ENCODE results near the gene CDK14.
A peak's percentile ranks its signal among the peaks of the same experiment; 100 is the strongest.

CDK14 gene

DNA sequence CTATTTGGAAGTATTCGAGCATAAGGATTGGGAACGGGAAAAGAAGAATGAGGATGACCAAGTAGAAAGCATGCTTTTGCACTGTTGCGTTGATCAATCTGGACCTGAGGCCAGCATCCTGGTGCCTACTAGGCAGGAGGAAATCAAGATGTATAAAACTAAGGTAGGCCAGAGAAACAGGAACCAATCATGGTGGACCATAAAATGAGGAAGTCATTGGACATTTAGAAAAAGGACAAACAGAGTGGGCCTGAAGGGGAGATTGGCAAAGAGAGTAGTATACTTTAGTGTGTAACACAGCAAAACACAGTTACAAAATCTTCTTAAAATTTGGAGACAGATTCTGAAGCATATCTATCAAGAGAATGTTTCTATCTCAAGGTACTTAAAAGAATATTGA lies 497.1 kb downstream of the CDK14 start:
- DNase-seq (ENCODE audit: low read depth), result no peak

DNA sequence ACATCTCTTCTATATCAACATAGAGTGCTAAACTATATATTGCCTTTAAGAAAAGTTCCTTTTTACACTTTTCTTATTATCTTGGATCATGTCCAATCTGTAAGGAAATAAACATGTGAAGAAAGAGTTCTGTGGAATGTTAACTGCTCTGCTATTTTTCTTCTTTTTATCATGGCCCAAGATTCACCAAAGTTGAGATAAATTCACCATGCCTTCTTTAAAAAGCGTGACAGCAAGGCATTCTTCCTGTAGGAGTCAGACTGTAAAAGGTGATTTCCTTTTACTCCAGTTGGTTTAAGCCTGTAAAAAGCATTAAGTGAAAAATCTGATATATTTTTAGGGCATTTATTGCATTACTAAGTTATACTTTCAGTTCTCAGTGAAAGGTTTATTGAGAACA lies 502.4 kb downstream of the CDK14 start:
- peak; percentile 83 for DNase-seq (ENCODE audit: low read depth)

DNA sequence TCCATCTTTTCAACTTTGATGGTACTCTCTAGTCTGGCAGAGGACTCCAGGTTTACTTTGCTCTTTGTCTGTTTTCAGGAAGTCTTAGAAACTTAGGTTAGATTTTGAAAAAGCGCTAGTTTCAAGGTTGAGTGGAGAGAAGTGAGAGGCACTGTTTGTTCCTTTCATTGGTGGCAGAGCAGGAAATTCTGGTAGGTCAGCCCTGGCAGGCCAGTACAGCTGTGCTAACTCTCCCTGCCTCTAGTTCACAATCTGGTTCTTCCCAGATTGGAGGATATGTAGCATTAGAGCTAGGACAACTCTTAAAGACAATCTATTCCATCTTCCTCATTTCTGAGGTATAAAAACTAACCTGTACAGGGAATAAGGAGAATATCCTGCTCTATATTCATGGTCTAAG lies 507.2 kb downstream of the CDK14 start:
- no peak for DNase-seq (ENCODE audit: low read depth)

DNA sequence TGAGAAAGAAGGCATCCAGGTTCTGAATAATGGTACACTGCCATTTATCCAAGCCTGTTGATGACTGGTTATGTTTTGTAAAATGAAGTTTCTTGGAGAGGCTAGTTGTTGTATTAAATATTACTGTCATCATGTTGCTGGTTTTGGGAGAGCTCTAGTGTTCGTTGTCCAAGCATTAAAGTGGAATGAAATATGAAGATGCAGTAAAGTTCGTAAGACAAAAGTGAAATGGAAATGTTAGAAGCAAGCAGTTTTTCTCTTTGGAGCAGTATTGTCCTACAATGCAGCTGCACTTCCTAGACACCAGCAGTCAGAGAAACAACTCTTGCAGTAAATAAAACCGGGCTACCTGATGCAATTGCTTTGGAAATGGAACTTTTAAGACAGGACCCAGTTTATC lies 511.3 kb downstream of the CDK14 start:
- no peak for DNase-seq (ENCODE audit: low read depth)

DNA sequence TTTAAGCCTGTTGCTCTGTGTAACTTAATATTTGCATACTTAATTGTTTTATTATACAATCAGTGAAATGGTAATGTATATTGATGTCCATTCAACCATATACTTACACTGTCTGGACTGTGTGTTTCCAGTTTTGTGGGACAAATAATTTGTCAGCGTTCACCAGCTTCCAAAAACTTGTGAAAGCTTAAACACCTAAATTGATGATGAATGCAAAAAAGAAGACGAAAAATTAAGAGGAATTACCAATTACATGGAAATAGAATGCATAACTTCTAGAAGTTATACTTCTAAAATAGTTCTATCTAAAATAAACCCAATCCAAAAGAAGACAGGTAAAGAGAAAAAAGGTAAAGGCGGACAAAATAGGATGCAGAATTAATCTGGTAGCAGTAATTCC lies 513.1 kb downstream of the CDK14 start:
- no peak for DNase-seq (ENCODE audit: low read depth)

DNA sequence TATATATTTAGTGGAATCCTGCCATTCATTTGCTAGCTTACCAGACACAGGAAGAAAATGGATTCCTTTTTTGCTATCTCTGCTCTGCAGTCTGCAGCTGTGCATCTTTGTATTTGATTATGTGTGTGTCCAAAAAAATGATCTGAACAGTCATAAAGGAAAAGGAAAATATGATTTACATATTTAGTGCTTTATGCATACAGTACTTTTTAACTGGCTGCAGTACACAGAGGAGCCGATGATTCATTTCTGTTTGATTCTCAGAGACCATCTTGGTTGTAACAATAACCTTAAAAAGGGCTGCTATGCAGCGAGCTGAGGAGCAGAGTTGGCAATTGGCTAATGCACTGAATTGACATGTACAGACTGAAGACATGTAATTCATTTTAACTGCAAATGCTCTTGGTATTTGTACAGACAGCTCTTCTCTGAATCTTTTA lies 516.8 kb downstream of the CDK14 start:
- DNase-seq (ENCODE audit: low read depth), result peak; percentile 30

DNA sequence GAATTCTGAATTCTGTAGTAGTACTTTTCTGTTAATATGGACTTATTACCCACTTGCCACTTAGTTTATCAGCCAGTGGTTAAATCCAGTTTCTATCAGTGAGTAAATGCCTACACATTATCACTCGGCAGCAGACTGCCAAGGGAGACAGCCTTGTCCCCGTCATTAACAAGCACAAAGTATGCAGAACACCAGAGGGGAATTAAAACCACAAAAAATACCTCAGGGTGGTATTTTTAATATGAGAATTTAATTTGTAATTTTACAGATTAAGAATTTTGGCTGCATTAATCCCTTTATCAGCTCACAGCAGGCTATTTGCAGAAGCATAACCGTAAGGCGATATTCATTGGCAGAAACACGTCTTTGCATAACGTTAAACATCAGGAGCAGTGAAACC lies 518.1 kb downstream of the CDK14 start:
- no peak for DNase-seq (ENCODE audit: low read depth)

DNA sequence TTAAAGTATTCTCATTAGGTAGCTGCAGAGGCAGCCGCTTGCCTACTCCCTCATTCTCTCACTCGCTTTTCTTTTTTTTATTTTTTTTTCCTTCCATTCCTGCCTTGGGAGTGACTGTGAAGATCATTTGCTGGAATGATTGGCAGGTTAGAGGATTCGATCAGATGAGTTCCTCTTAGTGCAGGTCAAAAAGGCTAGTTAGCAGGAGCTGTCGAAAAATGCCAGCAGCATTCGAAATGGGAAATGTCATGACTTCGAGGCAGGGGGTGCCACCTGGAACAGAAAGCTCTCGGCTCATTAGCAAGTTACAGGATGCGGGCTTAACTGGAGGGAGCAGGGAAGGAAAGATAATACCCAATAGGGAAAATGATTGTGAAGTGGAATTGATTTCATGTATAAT lies 530.6 kb downstream of the CDK14 start:
- DNase-seq (ENCODE audit: low read depth), result no peak

DNA sequence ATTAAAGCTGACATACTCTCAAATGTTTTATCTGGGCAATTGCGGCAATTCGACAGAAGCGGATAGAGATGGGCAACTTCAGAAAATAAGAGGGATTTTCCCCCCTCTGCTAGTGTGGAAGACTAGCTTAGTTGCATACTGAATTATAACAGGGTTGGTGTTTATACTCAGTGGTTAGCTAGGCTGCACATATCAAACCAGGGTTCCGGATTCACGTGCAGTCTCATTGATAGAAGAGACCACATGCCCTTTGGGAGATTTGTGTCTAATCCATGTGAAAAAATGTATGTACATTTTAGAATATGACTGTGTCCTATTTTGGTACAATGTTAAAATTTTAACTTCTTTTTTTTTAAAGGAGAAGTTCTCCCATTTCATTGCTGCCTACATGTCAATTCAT lies 531.2 kb downstream of the CDK14 start:
- DNase-seq (ENCODE audit: low read depth), result no peak

DNA sequence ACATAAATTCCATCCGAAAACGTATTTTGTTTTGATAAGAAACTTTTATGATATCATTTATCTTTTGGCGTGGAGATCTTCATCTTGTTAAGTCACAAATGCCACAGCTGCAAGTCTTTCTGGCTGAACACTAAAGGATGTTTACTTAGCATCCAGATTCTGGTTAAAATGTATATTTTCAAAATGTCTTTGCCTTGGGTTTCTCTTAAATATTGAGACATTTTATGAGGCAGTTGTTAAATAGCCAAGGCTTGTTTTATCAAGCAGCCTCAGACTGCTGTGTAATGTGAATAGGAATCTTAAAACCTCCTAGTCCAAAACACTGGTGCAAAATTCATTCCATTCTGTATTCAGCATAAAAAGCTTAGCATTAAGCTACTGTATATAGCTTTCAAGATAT lies 531.8 kb downstream of the CDK14 start:
- DNase-seq (ENCODE audit: low read depth), result no peak

DNA sequence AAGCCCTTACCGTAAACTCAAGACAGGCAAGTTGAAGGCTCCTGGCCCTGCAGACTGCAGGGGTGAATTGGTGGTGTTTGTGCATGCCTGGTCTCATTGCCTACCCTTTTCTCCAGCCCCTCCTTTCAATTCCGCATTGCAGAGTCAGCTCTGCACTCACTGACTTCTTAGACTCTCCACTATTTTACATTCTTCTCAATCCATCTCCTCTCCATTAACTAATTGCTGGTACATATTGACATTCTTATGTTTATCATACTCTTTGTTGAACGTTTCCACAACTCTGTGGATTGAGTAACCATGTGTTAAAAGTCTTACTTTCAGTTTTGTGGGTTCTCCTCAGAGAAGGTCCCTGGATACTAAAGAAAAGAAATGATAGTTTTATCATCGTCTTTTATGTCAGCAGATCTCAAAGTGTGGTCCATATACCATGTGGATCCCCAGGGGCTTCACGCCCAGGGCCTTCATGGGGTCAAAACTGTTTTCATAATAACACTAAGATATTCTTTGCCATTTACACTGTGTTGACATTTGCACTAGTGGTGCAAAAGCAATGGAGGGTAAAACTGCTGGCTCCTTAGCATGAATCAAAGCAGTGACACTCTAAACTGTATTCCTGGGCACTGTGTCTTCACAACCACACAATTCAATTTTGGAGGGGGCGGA lies 532.7 kb downstream of the CDK14 start:
- peak; percentile 23 for DNase-seq (ENCODE audit: low read depth)

DNA sequence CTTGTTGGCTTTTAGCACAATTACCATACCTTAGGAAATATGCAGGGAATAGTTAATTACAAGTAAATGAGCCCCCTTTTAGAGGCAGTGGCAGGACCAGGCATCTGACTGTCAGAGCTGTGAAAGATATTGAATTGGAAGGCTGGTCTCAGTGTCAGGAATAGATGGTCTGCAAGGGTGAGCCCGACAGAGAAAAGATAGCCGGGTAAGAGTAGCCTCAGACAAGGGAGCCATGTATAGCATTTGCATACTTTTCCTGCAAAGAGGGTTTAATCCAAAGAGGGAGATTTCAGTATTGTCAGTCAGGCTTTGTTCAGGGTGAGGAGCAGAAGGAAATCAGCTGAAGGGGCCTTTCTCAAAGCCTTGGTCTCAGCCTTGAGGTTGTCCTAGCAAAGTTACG lies 539.2 kb downstream of the CDK14 start:
- no peak for DNase-seq (ENCODE audit: low read depth)

DNA sequence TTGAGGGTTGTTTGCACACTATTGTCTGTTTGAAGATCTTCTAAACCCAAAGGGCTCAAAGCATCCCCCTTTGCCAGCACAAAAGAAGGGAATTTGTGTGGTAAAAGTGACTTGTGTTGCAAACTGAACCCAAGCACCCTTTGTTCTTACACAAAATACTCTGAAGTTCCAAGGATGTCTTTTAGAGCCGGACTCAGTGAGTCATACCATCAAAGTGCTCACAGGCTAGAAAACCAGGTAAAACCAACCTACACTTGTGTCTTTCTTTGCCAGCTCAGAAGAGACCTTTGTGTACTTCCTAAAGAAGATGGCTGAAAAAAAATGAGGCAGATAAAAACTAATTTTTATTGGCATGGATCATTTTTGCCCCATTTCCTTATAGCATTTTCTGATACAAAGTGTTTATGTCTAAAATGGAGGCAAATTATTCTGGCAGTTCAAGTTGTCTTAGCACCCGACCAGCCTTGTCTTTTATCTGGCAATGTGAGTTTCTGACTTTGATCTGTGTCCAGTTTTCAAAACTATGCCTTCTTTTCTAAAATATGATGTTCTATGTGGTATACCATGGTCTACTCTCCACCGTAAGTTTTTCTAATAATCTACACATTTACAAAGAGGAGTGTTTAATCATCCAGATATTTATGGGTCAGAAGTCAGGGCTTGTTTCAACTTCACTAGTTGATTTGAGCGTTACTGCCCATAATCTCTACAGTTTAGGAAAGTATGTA lies 539.7 kb downstream of the CDK14 start:
- peak; percentile 12 for DNase-seq (ENCODE audit: low read depth)

DNA sequence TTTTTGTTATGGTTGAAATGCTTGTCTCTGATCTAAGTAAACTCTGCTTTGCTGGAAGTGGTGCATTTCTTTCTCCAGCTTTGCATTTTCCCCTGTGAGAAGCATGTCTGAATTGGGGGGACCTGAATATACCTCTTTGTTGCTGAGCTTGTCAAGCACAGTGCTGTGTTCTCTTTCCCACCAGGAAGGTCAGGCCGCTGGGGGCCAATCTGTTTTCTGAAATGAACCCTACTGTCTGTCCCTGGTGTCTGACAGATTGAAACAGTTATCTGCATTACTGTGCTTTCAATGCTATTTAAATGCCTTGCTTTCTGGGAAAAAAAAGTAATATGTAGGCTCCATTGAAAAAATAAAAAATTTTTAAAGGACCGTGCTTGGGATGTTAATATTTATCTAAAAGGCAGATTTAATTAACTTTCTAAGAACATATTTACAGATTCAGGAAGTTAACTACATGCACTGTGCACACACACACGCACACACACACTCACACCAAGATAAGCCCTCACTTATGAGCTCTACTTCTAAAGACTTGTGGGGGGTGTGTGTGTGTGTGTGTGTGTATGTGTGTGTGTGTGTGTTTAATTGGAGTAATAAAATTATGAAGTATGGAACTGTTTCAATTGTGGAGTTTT lies 541.1 kb downstream of the CDK14 start:
- no peak for DNase-seq (ENCODE audit: low read depth)

DNA sequence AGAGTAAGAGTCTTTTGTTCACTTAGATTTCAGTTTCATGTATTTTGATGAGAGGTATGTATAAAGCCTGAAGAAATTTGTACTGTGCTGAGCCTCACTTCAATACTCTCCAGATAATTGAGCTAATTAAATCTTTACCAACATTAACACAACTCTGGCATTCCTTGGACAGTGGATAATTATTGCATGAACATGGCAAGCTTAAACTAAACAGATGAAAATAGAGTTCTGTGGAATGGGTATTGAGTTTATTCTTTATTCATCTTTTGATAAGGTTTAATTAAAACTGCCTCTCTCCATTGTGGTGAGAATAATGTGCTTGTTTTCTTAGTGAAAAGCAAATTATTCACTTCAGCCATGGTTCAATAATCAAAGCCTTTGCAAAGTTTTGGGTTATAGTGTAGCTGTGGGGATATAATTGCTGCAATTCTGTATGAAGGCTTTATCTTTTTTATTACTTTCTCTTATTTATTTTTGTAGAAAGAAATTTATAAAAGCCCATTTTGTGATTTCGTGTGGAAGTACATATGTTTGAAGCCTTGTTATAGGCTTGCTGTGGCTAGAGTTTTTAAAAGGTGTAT lies 541.8 kb downstream of the CDK14 start:
- DNase-seq (ENCODE audit: low read depth), result no peak

DNA sequence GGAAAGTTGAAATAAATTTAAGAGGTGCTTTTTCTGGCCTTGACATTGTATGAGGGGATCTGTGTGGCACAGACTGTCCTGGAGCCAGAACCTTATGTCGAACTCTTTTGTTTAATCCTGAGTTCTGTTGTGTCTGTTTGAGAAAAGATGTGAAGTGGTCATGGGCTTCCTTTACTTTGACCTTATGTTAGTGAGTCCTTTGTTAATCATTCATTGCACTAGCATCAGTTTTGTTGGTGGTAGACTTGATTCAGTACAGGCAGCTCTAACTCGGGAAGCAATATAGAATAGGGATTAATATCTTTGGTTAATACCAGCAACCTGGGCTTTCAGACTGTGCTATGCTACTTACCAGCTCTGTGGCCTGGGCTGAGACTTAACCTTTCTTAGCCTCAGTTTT lies 544.2 kb downstream of the CDK14 start:
- DNase-seq (ENCODE audit: low read depth), result no peak

DNA sequence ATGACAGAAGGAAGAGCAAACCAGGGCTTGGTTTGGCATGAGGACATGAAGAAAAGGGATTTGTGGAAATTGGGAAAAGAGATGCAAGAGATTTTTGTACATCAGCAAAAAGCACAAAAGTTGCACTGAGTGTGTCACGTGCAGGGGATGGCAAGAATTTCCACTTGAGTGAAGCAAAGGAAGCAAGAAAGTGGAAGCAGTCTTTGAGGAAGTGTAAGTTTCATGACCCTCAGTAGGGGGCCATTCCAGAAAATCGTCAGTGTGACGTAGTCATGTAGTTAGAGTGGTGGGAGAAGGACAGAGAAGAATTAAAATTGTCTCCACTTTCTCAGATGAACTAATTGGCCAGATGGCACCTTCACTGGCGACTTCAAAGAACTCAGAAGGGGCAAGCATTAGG lies 544.9 kb downstream of the CDK14 start:
- no peak for DNase-seq (ENCODE audit: low read depth)

DNA sequence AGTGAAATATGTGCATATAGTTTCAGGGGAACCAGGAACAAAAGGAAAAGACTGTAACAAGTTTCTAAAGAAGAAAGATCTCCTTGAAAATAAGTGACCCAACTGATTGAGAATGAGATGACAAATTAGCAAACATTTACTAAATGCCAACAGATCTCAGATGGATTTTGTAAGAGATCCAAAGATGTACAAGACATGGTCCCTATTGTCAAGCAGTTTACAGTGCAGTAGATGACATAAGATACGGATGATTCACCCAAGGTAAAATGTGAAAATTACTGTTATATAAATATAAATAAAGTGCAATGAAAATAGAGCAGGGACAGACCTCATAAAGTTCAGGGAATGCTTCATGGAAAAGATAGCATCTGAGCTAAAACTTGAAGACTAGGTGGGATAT lies 546.6 kb downstream of the CDK14 start:
- DNase-seq (ENCODE audit: low read depth), result no peak

DNA sequence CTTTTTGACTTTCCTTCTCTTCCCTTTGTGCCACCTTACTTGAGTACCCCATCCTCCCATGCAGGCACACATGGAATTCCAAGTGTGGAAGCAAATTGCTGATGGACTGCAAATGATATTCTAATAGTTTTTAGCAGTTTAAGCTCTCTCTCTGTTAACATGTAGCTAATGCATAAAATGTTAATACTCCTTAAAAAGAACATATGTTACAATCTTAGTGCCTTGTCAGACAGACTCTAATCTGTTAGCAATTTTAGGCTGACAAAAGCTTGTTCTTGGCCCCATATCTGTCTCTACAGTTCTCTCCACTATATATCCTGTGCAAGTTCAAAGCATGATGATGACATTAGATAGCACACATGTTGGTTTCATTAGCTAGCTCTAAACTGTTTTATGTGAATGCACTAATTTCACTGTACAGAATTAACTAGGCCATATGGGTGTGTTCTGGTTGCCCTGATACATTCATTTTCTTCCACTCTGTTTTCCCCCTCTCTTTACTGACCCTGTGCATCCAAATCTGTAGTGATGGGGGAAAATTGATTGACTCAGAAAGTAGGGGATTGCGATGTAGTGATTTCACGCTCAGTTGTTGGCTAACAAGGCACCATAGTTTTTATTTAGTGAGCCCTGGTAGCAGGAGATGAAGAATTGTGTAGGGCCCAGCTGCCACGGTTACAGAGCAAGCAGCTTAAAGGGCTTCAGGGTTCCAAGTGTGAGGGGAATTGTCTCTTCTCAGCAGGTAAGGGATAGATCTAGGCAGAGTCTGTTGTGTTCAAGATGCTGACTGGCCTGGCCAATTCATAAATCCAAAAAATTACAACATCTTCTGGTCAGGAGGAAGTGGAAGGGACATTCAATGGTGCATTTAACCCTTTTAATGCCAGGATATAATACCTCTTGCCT lies 553.5 kb downstream of the CDK14 start:
- no peak for DNase-seq (ENCODE audit: low read depth)

DNA sequence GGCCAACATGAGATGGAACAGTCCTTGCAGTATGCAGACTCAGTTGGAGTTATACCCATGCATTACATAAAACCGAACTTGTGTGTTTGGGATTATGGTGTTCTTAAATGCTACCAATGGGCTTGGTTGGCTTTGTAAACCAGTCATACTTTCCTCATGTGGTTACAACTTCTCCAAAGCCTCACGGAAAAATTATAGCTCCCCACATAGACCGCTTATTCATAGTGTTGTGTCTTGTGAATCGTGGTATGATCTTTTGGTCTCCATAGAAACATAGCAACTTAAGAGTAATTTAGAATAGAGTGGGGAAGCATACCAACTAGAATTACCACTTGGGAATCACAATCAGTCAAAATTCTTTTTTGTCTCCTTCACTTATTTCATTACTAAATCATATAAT lies 555.8 kb downstream of the CDK14 start:
- DNase-seq (ENCODE audit: low read depth), result peak; percentile 15

DNA sequence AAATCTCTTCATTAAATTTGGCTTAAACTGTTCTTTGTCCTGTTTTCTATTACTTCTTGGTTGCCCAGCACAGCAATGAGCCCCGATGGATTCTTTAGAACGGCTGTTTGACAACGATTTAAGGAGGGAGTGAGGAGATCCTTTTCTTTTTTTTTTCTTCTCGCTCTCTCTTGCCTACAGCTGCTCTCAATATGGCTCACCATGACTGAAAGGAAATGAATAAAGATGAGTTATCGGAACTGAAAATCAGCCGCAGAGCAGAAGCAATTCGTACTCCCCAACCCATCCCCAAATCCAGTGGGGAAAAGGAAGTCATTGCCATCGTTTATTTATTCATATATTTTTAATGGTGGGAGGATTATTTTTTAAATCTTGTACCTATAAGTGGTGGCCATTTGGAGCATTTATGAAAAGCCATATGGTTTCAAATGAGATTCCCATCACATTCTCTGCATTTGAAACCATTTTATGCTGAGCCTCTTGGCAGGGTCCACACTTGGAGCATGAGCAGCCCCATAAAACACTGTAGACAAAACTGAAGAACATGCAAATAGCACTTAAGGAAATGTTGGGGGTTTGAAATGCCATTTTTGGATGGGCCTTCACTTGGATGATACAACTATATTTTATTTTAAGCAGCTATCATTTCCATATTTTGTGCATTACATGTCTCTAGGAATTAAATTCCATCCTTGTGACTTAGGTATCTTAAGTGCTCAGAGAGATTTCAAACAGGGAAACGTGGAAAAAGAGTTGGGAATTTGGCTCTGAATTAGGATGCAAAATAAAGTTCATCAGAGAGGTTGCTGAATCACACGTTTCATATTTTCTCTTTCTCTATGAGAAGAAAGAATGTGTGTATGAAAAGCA lies 560.4 kb downstream of the CDK14 start:
- DNase-seq (ENCODE audit: low read depth), result no peak

Measured in amniotic epithelial cell (primary cell).